ENCODE measurements around the gene ITPA. TPM values are rescaled to one million over a fixed set of nuclear protein-coding genes. Genes with fewer than 3 reads are reported as not detected.

ITPA gene
- total RNA-seq, 6 experiments from 2014 or later = 62.3 to 76.7 (median 70.2) TPM

DNA sequence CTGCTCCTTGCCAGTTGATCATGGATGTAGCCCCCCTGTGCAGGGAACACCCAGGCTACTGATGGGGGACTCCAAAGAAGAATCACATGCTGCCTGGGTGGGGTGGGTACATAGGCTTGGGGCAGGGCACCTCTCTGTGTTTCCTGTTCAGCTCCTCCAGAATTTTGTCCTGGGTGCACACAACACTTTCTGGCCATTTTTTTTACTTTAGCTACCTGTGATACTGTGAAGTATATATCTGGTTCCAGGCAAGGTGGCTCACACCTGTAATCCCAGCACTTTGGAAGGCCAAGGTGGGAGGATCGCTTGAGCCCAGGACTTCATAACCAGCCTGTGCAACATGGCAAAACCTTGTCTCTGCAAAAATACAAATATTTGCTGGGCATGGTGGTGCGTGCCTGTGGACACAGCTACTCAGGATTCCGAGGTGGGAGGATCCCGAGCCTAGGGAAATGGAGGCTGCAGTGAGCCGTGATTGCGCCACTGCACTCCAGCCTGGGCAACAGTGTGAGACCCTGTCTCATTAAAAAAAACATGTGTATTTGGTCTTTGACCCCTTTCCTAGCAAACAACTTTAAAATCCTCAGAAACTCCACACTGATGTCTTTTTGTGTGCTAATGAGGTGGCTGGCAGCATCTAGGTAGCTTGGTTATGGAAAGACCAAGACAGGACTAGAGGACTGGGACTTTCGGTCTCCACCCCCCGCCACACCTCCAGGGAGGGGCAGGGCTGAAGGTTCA, 15.6 kb downstream of the ITPA start:
- H3K4me1 Mint-ChIP-seq (ENCODE audit: low read depth) = peaks cover 11% of the 10 kb centered on the region; the same call in 1 of the 2 replicates
- H3K4me3 Mint-ChIP-seq = no peak overlapping the region
- H3K27ac Mint-ChIP-seq = no peak overlapping the region
- peaks cover 2% of the 10 kb centered on the region; the same call in 1 of the 2 replicates for H3K27me3 Mint-ChIP-seq (ENCODE audit: insufficient read depth)
- DNase-seq = no peak
- peaks cover 10% of the 10 kb centered on the region; the same call in 1 of the 2 replicates for H3K36me3 Mint-ChIP-seq (ENCODE audit: low read depth)
- TF ChIP-seq, protein P1, sequence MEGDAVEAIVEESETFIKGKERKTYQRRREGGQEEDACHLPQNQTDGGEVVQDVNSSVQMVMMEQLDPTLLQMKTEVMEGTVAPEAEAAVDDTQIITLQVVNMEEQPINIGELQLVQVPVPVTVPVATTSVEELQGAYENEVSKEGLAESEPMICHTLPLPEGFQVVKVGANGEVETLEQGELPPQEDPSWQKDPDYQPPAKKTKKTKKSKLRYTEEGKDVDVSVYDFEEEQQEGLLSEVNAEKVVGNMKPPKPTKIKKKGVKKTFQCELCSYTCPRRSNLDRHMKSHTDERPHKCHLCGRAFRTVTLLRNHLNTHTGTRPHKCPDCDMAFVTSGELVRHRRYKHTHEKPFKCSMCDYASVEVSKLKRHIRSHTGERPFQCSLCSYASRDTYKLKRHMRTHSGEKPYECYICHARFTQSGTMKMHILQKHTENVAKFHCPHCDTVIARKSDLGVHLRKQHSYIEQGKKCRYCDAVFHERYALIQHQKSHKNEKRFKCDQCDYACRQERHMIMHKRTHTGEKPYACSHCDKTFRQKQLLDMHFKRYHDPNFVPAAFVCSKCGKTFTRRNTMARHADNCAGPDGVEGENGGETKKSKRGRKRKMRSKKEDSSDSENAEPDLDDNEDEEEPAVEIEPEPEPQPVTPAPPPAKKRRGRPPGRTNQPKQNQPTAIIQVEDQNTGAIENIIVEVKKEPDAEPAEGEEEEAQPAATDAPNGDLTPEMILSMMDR (IDR thresholded peaks at IDR 0.05) = no peak
- H3K9me3 Mint-ChIP-seq = no peaks in the 10 kb centered on the region

DNA sequence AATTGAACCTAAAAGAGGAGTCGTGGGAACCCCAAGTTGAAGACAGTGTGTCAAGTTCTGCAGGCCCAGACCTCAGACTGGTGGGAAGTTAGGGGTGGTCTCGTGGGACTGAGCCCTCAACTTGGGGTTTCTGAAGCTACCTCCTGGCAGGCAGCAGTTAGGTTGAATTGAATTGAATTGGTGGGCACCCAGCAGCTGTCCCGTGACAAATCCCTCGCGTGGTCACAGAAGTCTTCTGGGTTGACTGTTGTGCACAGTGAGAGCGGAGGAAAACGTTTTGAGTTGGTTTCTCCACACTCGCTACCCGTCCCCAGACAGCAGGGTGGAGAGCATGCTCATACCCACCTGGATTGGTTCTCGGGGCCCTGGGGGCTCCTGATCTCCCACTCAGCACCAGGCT, 16.8 kb downstream of the ITPA start:
- Mint-ChIP-seq H3K27ac (no peak overlapping the region), H3K4me1 (ENCODE audit: low read depth) (peaks cover 11% of the 10 kb centered on the region; the same call in 1 of the 2 replicates), H3K4me3 (no peak overlapping the region), H3K36me3 (ENCODE audit: low read depth) (peaks cover 5% of the 10 kb centered on the region; the same call in 1 of the 2 replicates), H3K27me3 (ENCODE audit: insufficient read depth) (peaks cover 2% of the 10 kb centered on the region; the same call in 1 of the 2 replicates), H3K9me3 (no peaks in the 10 kb centered on the region)
- DNase-seq = no peak
- TF ChIP-seq, protein P1 (IDR thresholded peaks at IDR 0.05) = no peak

DNA sequence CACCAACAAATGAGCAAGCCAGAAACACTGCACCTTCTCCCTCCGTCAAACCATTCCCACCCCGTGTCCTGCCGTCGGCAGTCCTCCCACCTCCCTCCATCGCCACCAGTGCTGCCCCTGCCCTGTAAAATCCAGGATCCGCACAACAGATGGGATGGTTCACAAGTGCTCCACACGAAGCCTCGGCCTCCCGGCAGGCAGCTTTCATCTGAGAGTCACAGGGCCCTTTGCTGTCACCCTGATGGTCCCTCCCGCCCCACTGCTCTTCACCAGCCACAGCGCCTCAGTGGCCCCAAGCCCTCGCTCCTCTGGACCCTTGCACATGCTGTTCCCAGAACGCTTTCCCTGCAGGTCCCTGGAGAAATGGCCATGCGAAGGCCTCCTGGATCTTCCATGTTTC, 17.6 kb downstream of the ITPA start:
- TF ChIP-seq, protein P1 (IDR thresholded peaks at IDR 0.05) = no peak
- no peak for DNase-seq
- Mint-ChIP-seq H3K4me3 (no peak overlapping the region; the same call in 1 of the 2 replicates), H3K27me3 (ENCODE audit: insufficient read depth) (peaks cover 2% of the 10 kb centered on the region; the same call in 1 of the 2 replicates), H3K36me3 (ENCODE audit: low read depth) (no peaks in the 10 kb centered on the region), H3K27ac (no peak overlapping the region), H3K4me1 (ENCODE audit: low read depth) (peaks cover 11% of the 10 kb centered on the region; the same call in 1 of the 2 replicates), H3K9me3 (no peaks in the 10 kb centered on the region)

DNA sequence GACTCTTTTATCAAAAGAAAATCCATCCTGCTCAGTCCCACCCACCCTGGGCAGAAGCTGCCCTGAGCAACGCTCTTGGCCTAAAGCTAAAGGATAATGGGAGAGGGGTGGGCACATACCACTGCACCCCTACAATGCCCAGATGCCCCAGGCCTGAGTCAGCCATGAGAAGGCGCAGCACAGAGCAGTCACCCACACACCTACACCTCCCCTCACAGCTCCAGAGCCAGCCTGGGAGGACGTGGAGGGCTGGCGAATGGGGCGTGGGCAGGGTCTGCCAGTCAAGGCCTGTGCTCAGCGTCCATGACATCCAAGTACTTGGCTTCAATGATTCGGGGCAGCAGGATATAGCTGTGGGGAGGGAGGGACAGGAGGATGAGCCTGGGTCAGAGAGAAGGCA, 18.2 kb downstream of the ITPA start:
- Mint-ChIP-seq H3K9me3 (no peaks in the 10 kb centered on the region), H3K27me3 (ENCODE audit: insufficient read depth) (peaks cover 2% of the 10 kb centered on the region; the same call in 1 of the 2 replicates), H3K4me3 (no peak overlapping the region), H3K36me3 (ENCODE audit: low read depth) (no peaks in the 10 kb centered on the region), H3K4me1 (ENCODE audit: low read depth) (peaks cover 11% of the 10 kb centered on the region; the same call in 1 of the 2 replicates), H3K27ac (no peak overlapping the region)
- no peak for DNase-seq
- TF ChIP-seq, protein P1 (IDR thresholded peaks at IDR 0.05) = no peak

DNA sequence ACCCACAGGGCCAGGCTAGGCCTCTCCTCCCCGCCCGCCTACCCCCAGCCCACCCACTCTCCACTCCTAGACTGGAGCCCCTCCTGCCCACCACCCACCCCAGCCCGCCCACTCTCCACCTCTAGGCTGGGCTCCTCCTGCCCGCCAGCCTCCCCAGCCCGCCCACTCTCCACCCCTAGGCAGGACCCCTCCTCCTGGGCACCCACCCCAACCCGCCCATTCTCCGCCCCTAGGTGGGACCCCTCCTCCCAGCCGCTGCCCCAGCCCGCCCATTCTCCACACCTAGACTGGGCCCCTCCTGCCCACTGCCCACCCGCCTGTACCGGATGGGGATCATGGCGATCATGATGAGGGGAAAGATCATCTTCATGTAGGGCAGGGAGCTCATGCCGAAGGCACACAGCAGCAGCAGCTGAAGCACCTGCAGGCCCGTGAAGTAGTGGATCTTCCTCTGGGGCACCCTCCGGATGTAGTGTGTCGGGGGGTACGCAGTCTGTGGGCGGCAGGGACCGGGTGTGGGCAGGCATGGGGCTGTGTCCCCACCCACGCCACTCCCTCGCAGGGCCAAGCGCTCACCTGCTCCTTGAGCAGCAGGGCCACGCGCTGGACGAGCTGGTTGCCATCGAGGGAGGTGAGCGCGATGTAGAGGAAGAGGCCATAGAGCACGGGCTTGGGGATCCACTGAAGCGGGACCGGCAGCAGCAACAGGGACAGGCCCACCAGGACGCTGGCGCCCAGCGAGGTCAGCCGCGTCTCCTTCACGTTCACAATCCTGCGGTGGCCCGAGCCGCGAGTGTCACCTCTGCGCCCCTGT, 18.8 kb downstream of the ITPA start:
- H3K4me1 Mint-ChIP-seq (ENCODE audit: low read depth) = peaks cover 11% of the 10 kb centered on the region; the same call in 1 of the 2 replicates

More for the DNA sequence above, 18.8 kb downstream of the ITPA start:
- TF ChIP-seq, protein P1 (IDR thresholded peaks at IDR 0.05) = no peak
- H3K27me3 Mint-ChIP-seq (ENCODE audit: insufficient read depth) = peaks cover 2% of the 10 kb centered on the region; the same call in 1 of the 2 replicates
- H3K9me3 Mint-ChIP-seq = no peaks in the 10 kb centered on the region
- no peak for DNase-seq
- no peaks in the 10 kb centered on the region for H3K36me3 Mint-ChIP-seq (ENCODE audit: low read depth)
- no peak overlapping the region for H3K4me3 Mint-ChIP-seq
- H3K27ac Mint-ChIP-seq = no peak overlapping the region
